HG02678 (cell line): Measurements from ENCODE around the gene ZNF10.

ENCODE experiments used
- ATAC-seq: cut with Tn5 transposase; IDR thresholded peaks from one replicate; pipeline ENCODE4 v1.9.1; 2021; ENCODE audit warnings: mild to moderate bottlenecking, moderate library complexity; ENCODE audit not compliant: unreplicated experiment

Gene ZNF10

DNA sequence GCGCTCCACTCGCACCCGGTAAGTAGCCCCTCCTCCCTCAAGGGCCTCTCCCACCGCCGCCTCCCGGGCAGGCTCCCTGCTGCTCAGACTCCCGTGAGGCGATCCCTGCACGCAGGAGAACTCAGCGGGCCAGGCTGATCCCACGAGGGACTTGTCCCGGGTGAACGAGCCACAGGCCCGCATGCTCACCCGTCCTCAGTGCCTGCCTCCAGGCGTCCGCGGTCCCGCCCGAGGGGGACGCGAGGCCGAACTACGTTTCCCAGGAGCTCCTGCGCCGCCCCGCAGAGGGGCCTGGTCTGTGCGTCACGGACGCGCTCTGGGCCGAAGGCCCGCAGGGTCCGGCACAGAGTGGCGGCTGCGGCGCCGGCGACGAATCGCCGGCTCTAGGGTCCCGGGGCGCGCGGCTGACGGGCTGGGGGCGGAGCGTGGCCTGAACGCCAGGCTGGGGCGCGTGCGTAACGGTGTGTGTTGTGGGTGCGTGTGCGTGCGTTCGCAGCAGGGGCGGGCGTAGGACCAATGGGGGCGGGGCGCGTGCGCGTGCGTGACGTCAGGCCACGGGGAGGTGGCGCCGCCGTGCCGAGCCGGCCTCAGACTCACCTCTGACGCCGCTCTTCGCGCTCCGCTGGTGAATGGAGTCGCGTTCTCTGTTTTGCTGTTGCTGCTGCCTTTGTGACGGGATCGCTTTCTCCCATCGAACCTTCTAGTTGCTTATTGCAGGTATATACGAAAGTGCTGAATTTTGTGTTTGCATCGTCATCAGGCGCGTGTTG is at the start of gene ZNF10, which contains the start of gene ZNF891:
TSS of gene ZNF10 (plus strand) at position 590 of the 770 bp plus-strand sequence. CDS start 13,866 bp downstream, outside the sequence.
TSS of gene ZNF891 (minus strand) at position 237 of the 770 bp plus-strand sequence. CDS start 8,356 bp downstream, outside the sequence.
- ATAC-seq = peak; percentile 95

DNA sequence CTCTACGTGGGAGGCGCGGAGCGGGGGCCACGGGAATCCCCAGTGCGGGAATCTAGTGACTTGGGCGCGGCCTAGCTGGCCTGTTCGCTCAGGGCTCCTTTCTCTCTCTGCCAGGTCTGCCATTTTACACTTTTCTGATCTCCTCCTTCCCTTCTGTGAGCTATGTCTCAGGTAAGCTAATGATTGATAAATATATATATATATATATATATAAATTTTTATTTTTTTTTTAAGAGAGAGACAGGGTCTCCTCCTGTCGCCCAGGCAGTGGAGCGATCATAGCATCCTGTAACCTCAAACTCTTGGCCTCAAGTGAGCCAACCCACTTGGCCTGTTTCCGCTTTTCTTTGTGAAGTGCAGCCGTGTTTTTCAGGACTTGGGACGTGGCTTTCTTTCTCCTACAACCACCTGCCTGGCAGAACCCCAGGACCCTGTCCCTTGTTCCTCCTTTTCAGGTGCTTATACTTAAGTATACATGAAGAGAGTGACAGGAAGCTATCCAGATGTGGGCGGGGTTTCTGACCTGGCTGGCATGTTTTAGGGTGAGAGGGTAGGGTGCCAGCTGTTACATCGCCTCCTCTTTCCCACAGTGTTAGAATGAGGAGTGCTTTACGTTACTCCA is 49.2 kb upstream of the ZNF10 start:
- ATAC-seq = no peak

- no peak for ATAC-seq
Observed at GRCh38 chr12:133083345-133083744, 47.1 kb upstream of the ZNF10 start.

- no peak for ATAC-seq
Observed at GRCh38 chr12:133105620-133106019, 24.8 kb upstream of the ZNF10 start.

GRCh38 chr12:133106253-133106652 is 24.2 kb upstream of the ZNF10 start:
- no peak for ATAC-seq

DNA sequence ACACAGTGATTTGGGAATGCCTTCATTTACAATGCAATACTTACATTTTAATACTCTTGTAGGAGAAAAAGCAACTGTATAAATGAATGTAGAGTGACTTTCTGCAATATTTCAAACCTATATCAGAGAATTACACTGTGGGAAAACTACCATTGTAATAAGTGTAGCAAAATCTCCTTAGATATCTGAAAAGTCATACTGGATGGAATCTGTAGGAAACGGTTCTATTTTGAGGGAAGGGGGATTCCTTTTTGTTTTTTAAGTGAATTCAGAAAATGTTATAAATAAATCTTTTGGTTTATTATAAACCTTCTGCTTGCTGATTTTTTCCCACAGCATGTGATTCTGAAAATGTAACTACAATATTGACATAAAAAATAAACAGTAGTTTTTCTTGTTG is 23.3 kb upstream of the ZNF10 start:
- no peak for ATAC-seq

GRCh38 chr12:133108150-133108549 is 22.3 kb upstream of the ZNF10 start:
- ATAC-seq = no peak

GRCh38 chr12:133120385-133121191 is 9.8 kb upstream of the ZNF10 start:
- ATAC-seq = no peak

GRCh38 chr12:133124674-133125073 is 5.8 kb upstream of the ZNF10 start:
- no peak for ATAC-seq

GRCh38 chr12:133129368-133130037 is 924 bp upstream of the ZNF10 start:
- no peak for ATAC-seq

DNA sequence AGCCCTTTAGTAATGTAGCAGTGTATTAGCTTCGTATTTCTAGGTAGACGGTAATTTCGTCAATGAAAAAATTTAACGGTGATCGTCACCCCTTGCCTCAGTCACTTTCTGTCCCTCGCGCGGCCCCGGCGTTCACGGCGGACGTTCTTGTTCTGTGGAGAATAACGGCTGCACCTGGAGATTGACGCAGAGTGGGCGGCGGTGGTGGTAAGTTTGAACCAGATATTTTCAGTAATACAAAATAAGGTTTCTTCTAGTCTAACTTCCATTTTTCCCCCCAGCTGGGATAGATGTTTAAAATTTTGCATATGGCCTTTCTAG is 341 bp downstream of the ZNF10 start:
- no peak for ATAC-seq

- no peak for ATAC-seq
Observed at GRCh38 chr12:133135747-133136146, 5.3 kb downstream of the ZNF10 start.

- no peak for ATAC-seq
Observed at GRCh38 chr12:133145981-133146380, 15.6 kb downstream of the ZNF10 start.

DNA sequence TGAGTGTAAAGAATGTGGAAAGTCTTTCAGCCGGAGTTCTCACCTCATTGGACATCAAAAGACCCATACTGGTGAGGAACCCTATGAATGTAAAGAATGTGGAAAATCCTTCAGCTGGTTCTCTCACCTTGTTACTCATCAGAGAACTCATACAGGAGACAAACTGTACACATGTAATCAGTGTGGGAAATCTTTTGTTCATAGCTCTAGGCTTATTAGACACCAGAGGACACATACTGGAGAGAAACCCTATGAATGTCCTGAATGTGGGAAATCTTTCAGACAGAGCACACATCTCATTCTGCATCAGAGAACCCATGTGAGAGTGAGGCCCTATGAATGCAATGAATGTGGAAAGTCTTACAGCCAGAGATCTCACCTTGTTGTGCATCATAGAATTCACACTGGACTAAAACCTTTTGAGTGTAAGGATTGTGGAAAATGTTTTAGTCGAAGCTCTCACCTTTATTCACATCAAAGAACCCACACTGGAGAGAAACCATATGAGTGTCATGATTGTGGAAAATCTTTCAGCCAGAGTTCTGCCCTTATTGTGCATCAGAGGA is 25.8 kb downstream of the ZNF10 start:
- no peak for ATAC-seq

GRCh38 chr12:133165776-133166175 is 35.3 kb downstream of the ZNF10 start:
- no peak for ATAC-seq

- ATAC-seq = no peak
Observed at GRCh38 chr12:133172491-133172890, 42.1 kb downstream of the ZNF10 start.

GRCh38 chr12:133174901-133175300 is 44.5 kb downstream of the ZNF10 start:
- ATAC-seq = no peak

- no peak for ATAC-seq
Observed at GRCh38 chr12:133180669-133181068, 50.2 kb downstream of the ZNF10 start.

GRCh38 chr12:133181238-133181959 is 51.0 kb downstream of the ZNF10 start, which contains the start of gene ZNF268:
Gene ZNF268 (plus strand): TSS chr12:133181495. CDS start chr12:133181998, 503 bp downstream.
- ATAC-seq = peak; percentile 94

DNA sequence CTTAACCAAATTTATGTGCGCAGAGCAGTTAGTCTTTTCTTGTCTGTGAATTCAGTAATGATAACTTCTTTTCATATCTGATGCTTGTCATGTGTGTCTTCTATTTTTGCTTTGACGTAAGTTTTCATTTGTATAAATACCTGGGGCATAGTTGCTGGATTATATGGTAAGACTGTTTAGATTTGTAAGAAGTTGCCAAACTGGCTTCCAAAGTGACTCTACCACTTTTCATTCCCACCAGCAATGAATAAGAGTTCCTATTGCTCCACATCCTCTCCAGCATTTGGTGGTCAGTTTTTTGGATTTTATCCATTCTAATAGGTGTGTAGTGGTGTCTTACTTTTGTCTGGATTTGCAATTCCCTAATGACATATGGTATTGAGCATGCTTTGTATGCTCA is 59.7 kb downstream of the ZNF10 start:
- ATAC-seq = no peak
